LoVo (cell line): Measurements from ENCODE around the gene CTNNA2.

Experiments used
- DNase-seq: peaks from one replicate; pipeline ENCODE4 v3.0.0-alpha.2; 2016; ENCODE audit warnings: low spot score

The CTNNA2 gene

DNA sequence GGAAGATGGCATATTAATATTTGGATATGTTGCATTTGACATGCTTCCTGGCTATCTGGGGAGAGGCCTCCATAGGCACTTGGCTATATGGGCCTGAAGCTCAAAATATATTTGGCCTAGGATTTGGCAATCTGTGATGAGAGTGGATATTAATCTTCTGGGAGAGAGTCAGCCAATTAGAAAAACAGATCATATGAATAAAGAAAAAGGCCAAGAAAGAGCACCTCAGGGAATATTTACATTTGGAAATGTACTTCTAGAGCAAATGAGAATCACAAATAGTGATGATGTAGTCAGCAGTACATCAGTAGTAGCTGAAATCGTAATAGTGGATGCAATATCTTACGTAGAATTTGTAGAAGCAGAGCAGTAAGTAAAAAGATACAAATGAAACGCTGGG lies 277.0 kb downstream of the CTNNA2 start:
- no peak for DNase-seq

DNA sequence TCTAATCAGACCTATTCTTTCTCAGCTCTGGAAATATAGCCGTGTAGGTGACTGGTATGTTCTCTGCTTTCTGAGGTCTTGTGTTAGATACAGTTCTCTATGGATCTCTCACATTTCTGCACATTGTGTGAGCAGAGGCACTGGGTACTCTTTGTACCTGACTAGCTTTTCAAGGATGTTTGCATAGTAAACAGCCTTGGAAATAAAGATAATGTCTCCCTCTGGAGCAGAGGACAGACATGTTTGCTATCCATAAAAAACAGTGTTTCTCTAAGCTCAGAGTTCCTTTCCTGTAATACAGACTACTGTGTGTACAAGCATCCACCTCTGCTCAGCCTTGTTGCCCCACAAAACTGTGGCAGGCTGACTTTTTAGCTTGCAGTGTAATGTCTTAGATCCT lies 279.2 kb downstream of the CTNNA2 start:
- no peak for DNase-seq

- DNase-seq = no peak
These were observed 280.2 kb downstream of the CTNNA2 start for GRCh38 chr2:79793006-79793405.

- no peak for DNase-seq
These were observed 283.8 kb downstream of the CTNNA2 start for GRCh38 chr2:79796641-79797040.

GRCh38 chr2:79798776-79799175 lies 285.9 kb downstream of the CTNNA2 start:
- no peak for DNase-seq

DNA sequence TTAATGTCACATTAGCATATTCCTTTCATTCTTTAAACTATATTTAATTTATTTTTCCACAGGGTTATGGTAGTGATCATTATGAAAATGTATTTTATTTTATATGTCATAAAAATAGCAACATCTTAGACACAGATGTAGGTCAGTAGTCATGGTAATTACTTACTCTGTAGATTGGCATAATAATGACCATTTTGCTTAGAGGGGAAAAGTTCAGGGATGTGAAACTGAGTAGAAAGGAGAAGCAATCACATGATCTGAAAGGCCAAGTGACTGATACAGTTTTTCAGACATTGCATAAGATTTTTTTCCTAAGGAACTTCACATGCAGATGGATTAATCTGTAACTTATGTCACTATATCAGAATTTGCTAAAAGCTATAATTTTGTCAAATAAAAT lies 286.9 kb downstream of the CTNNA2 start:
- no peak for DNase-seq

DNA sequence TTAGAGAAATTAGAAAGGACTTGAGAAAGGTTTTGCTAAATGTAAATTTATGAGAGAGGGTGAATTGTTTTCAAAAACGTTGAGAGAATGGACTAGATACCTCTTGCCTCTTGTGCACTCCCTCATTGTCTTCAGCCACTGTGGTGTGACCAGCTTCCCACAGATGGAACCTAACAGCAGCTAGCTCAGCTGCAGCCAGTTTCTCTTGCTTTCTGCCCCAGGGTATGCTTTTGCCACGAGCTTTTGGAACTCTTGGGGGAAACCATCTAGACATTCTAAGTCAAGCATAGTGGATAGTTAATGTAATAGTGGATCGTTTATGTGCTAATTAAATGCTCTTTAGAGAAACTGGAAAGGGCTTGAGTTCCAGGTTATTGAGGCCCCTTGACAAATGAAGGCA lies 288.2 kb downstream of the CTNNA2 start:
- DNase-seq = no peak

DNA sequence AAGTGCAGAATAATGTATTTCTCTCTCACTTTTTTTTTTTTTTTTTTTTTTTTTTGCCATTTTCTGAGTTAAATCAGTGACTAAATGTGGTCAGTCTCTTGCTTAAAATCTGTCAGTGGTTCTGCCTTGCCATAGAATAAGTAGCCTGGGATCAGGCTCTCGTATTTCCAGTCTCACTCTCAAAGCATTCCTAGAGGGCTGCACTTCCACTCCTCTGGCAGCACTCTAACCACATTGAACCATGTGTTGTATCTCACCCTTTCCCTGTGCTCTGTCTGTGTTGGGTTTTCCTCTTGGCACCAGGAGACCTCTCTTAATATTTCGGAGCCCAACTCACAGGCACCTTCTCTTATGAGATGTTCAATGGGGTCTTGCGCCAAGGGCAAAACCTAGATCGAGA lies 304.4 kb downstream of the CTNNA2 start:
- no peak for DNase-seq

- no peak for DNase-seq
These were observed 307.4 kb downstream of the CTNNA2 start for GRCh38 chr2:79820281-79820680.

GRCh38 chr2:79822136-79822535 lies 309.3 kb downstream of the CTNNA2 start:
- DNase-seq = no peak

- DNase-seq = no peak
These were observed 311.4 kb downstream of the CTNNA2 start for GRCh38 chr2:79824086-79824786.

- no peak for DNase-seq
These were observed 315.0 kb downstream of the CTNNA2 start for GRCh38 chr2:79827881-79828280.

DNA sequence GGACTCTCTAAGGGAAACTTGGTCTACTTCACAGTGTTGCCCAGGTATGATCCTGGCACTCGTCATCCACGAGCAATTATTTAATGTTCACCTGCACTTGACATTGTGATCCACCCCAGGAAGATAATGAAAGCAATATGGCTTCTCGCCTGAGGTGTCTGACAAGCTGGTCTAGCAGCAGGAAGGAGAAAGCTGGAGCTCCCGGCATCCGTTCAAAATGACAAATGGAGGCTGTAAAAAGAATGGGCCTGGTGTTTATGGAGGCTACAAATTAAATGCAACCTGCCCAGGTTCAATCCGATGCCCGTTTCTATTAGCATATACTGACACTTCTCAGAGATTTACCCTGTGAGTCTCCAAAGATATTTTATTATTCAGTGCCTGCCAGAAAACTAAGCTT lies 317.6 kb downstream of the CTNNA2 start:
- DNase-seq = no peak

- DNase-seq = no peak
These were observed 319.1 kb downstream of the CTNNA2 start for GRCh38 chr2:79831961-79832360.

DNA sequence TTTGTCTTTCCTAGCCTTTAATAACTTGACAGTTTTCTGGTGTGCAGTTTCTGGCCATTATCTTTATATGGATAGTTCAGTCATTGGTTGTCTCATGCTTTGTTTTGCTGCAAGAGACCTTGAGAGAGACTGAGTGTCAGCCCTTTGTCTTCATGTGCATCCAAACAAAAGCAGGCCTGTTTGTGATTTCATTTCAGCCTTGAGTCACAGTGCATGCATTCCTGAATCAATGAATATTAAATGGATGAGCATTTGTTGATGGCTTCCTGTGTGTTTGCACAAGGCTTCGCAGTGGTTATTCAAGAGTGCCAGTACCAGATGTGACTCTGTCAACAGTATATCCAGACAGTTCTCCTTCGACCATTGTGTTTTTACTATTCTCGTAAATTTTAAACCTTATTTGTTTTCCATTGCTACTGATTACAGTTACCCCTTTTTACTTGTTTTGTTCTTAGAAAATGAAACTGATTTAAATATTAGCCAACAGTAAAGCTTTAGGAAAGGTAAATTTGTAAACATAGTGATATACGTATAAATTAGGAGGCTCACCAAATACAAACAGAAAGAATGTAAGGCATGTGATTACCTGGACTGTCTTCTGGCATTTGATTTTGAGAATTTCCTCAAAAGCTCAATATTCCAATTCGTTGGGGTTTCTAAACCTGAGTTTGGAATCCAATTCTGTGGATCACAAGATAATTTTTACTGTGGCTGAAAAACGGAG lies 319.8 kb downstream of the CTNNA2 start:
- DNase-seq = no peak

DNA sequence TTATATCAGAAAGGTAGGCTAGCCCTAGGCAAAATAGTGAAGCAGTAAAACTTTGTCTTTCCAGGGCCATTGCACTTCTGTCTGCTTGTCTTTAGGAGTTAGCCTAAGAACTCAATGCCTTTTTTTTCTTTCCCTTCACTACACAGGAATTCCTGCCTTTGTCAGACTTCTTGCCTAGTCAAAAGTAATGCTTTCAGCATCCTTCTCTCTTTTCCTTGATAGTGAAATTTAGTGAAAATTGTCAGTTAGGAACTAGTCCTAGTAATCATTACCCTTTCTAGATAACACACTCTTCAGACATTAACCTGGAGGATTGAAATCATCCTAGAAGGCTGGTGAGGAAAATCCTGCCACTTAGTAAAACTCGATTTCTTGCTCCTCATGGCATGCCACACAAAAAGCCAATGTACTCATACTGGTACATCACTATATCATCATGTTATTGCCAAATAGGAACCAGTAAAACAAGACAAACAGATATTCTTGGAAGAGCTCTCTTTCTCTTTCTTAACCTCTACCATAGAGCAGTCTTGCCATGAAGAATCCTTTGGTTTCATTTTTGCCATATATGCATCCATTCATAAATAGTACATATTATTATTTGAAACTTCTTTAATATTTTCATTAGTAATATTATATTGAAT lies 320.5 kb downstream of the CTNNA2 start:
- DNase-seq = no peak

DNA sequence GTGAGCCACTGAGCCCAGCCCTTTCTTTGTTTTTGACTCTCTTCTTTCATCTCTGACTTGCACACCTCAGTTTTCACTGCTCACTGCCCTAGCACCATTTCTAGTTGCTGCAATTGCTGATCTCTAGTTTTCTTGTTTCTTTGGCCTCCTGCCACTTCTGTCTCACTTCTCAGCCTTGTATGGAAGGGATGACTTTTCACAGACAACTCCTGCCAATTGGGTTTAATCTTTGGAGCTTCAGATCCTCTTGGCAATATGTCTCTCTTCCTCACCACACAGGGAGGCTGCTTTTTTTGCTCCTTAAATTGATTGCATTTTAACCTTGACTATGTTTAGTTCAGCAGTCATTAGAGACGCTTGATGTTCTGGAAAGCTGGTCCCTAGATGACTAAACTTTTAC lies 323.1 kb downstream of the CTNNA2 start:
- DNase-seq = no peak

DNA sequence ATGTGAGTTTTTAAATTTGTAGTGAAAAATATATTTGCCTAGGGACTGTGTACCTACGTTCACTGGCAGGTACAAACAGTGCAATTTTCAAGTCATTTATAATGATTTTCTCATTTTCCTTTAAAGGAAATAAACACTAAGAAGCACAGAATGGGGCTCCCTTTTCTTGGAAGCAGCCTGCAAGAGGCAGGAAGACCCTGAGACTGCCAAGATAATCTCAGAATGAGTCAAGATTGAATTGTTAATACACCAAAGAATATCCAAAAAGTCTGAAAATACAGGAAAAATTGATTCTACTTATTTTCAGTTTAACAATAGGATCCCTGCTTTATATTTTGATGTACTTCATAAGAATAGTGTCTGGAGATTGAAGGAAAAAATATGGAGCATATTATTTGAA lies 331.2 kb downstream of the CTNNA2 start:
- no peak for DNase-seq

DNA sequence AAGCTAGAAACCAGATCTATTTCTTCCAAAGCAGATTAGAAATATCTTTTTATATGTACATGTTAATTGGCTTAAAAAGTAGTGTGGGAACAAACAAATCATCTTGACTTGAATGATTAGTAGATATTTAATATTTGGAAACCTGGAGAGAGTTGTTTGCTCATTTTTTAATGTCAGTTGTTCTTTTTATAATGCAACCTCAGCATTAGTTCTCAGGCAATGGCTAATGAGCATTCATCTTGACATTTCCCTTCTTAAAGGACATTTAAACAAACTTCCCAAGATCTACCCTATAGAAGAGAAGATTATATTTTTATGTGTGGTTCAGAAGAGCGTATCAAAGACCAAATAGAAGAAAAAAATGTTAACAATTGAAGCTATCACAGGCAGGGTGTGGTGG lies 334.0 kb downstream of the CTNNA2 start:
- DNase-seq = no peak

- no peak for DNase-seq
These were observed 336.4 kb downstream of the CTNNA2 start for GRCh38 chr2:79849241-79849640.

DNA sequence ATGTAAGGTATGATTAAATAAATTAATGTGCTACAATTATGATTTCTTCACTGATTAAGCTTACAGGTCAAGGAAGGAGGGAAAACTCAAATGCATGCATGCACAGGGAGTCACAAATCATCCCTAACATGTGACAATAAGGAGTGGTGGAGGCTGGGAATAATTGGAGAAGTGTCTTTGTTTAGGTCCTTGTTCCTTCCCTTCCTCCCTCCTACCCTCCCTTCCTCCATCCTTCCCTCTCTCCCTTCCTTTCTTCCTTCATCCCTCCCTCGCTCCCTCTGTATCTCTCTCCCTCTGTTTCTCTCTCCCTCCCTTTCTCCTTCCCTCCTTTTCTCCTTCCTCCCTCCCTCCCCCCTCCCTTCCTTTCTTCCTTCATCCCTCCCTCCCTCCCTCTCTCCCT lies 337.1 kb downstream of the CTNNA2 start:
- no peak for DNase-seq

- no peak for DNase-seq
These were observed 338.1 kb downstream of the CTNNA2 start for GRCh38 chr2:79850912-79851311.

DNA sequence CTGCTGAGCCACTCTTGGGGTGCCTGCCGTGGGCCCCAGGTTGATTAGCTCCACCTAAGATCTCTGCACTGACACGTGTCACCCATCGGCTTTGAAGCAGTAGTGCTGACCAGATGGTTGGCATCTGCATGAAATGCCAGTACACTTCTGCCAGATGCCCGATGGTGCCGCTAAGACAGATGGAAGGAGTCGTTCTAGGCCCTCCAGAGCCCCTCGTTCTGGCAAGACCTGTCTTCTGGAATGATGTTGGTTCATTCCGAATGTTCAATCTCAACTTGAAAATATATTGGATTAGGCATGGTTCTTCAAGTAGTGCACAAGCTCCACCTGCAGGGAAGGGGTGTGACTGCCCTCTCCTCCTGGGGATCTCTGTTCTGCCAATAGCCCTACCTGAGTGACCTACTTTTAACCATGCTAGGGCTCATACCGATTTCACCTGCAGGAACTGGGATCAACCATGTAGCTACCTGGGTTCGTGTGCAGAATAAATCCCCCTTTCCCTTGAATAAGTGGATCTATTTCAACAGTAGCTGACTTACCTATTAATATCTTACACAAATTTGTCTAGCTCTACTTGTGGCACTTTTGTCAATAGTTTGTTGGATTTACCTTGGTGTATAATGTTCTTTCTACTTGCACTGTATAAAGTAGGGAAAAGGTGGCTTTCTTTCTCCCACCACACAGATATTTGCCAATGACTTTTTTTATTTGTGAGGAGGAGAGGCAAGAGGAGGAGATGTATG lies 342.6 kb downstream of the CTNNA2 start:
- no peak for DNase-seq
